LNCAP (cell line): ENCODE data around the gene CCL11.

ENCODE experiments used
- TF ChIP-seq, protein P1 (sequence below): fragments of 450-650 bp; IDR thresholded peaks from 2 replicates; pipeline ENCODE4 v1.5.1; 2017; ENCODE audit warnings: mild to moderate bottlenecking

CCL11 gene

DNA sequence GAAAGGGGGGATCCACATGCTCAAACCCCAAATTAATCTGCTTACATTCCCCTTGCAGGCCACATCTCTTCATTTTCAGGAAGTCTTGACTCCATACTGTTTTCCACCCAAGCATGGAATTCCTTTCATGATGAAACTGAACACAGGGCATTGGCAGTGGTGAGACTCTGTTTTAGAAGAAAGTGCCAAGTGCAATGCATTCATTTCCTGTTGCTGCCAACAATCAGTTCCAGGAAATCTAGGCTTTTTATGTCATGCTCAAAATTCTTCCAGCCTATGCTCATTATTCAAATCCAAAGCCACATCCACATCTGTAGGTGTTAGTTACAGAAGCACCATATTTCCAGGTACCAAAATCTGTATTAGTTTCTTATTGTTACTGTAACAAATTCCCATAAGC is 26.4 kb upstream of the CCL11 start:
- TF ChIP-seq, protein P1, sequence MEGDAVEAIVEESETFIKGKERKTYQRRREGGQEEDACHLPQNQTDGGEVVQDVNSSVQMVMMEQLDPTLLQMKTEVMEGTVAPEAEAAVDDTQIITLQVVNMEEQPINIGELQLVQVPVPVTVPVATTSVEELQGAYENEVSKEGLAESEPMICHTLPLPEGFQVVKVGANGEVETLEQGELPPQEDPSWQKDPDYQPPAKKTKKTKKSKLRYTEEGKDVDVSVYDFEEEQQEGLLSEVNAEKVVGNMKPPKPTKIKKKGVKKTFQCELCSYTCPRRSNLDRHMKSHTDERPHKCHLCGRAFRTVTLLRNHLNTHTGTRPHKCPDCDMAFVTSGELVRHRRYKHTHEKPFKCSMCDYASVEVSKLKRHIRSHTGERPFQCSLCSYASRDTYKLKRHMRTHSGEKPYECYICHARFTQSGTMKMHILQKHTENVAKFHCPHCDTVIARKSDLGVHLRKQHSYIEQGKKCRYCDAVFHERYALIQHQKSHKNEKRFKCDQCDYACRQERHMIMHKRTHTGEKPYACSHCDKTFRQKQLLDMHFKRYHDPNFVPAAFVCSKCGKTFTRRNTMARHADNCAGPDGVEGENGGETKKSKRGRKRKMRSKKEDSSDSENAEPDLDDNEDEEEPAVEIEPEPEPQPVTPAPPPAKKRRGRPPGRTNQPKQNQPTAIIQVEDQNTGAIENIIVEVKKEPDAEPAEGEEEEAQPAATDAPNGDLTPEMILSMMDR: no peak

DNA sequence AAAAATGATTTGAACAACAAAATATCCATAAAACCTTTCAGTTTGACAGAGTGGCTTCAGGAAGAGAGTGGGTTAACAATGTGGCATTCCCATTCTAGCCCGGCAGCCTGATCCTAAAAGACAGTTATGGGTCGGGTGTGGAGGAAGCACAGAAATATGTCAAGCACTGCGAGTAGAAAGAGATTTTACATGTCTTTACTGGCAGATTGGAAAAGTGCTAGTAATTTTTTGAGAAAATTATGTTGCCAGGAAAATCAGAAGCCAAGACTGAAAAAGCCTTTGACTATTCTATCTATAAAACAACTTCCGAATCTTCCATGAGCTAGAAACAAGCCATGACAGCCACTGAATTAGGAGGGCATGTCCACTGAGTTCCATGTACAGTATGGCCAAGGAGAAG is 24.7 kb upstream of the CCL11 start:
- TF ChIP-seq, protein P1: no peak

DNA sequence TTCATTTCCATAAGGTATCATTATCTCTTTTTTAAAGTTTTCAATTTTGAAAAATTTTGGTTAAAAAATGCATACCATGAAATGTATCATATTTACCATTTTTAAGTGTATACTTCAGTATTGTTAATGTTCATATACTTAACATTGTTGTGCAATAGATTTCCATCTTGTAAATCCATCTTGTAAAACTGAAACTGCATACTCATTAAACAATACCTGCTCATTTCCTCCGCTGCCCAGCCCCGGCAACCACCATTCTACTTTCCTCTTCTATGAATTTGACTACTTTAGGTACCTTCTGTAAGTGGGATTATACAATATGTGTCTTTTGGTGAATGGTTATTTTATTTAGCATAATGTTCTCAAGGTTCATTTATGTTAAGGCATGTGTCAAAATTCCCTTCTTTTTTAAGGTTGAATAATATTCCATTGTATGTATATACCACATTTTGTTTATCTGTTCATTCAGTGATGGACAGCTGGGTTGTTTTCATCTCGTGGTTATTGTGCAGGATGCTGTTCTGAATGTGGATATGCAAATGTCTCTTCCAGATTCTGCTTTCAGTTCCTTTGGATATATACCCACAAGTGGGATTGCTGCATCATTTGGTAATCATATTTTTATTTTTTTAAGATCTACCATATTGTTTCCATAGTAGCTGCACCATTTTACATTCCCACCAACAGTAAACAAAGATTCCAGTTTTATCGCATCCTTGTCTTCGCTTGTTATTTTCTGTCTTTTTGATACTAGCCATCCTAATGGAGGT is 23.8 kb upstream of the CCL11 start:
- TF ChIP-seq, protein P1: no peak

DNA sequence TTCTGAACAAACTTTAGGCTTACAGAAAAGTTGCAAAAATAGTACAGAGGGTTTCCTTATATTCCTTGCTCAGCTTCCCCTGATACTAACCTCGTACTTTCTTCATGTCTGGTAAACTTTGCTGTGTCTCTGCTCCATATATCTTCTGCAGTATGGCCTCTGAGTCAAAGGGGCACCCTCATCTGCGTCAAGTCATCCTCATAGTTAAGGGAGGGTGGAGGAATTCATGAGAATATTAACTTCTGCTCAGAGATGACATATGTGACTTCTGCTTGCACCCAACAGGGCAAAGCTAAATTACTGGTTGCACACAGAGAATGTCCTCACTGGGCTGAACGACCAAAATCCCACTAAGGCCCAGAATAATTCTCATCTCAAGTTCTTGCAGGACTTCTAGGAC is 19.8 kb upstream of the CCL11 start:
- TF ChIP-seq, protein P1: no peak

DNA sequence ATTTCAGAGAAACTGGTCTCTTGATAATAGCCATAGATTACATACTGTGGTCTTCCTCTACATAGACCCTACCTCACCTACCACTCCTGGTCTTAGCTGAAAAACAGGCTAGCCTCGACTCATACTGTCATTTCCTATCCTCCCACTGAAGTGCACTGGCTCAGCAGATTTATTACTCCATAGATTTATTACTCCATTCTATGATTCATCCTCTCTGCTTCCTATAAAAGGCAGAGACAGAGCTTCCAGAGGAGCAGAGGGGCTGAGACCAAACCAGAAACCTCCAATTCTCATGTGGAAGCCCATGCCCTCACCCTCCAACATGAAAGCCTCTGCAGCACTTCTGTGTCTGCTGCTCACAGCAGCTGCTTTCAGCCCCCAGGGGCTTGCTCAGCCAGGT is 15.6 kb upstream of the CCL11 start, which contains the start of gene CCL7:
Gene CCL7 (plus strand): TSS at position 253 of the 400 bp plus-strand sequence. CDS start 70 bp downstream, at position 323.
- TF ChIP-seq, protein P1: no peak

DNA sequence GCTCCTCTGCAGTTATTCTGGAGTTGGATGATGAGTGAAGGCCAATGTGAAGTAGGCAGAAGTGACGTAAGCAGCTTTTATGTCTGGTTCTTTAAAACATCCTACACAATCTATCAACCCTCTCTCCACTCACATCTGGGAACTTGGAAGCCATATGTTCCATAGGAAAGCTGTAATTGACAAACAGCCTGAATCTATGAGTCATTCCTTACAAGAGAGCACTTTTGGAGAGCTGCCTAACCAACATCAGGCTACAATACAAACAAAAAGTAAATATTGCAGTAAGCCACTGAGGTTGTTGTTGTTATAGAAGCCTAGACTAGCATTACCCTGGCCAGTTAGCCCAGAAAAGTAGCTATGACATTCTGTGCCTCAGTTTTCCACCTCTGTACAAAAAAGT is 9.7 kb upstream of the CCL11 start:
- TF ChIP-seq, protein P1: no peak

DNA sequence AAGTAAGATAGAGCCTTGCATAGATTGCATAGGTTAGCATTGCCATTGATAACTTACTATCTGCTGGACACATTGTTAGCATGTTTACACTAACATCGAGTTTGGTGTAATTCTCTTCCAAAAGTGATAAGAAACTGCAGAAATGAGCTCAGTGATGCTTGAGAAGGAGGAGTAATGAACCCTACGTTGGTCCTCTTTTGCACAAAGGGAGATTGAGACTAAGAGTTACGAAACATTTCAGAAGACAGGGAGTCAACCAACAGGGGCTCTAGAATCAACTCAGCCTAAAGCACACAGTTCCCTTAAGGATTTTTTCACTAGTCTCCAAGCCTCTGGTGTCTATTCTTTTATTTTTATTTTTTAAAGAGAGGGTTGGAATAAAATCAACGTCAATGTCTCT is 8.7 kb upstream of the CCL11 start:
- TF ChIP-seq, protein P1: no peak
